A673 (cell line): ENCODE data around the gene ADGRG3.

Experiments
- CTCF ChIP-seq: fragments of 300-800, 200-600 bp; sonication (generic); conservative IDR thresholded peaks from 2 replicates; pipeline ENCODE4 v1.5.1; 2017; ENCODE audit warnings: low read depth, mild to moderate bottlenecking, antibody characterized with exemption, low read length, moderate library complexity, mixed read lengths
- EZH2 ChIP-seq: fragments of 200-600 bp; sonication (generic); IDR thresholded peaks from 2 replicates; pipeline ENCODE4 v1.6.1; 2017; ENCODE audit warnings: borderline replicate concordance, low read depth, mild to moderate bottlenecking, mixed read lengths, antibody characterized with exemption, low read length; ENCODE audit not compliant: poor library complexity, severe bottlenecking

GRCh38 chr16:57648125-57648524, 20.0 kb upstream of the ADGRG3 start:
- TF ChIP-seq CTCF (no peak), EZH2 (no peak)
